Measurements from ENCODE around the gene CLDN20. TPM values are rescaled to one million over a fixed set of nuclear protein-coding genes. Genes with fewer than 3 reads are reported as not detected.

The CLDN20 gene
- total and polyA plus RNA-seq, 2 of the 8 experiments (the other 6 are each of a cell fraction or from before 2014, with no cell fraction given), result not detected

DNA sequence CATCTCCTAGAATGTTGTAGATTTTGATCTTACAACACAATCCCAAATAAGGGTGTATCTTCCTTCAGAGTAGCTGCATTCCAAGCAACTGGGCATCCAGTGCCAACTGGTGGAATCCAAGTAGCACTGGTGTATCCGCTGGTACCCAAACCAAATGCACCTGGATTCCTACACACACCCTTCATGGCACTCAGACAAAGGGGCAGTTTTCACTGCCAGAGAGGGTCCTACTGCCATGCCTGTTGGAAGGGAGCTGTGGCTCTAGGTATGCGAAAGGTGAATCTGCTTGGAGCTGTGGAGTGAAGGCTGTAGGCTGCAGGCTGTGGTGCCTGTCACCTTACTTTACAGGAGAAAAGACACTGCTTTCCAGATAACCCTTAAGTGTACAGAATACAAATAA, 17.0 kb upstream of the CLDN20 start:
- Histone ChIP-seq H2BK20ac (ENCODE audit: low read length) (no peak overlapping the region), H3K56ac (replicated peaks; ENCODE audit: insufficient read length, low read depth, low read length) (no peak overlapping the region), H3K23ac (ENCODE audit: insufficient read length) (no peak overlapping the region), H3K27ac (ENCODE audit: low read depth, low read length) (no peak overlapping the region), H4K91ac (replicated peaks; ENCODE audit: insufficient read length, low read length) (no peak overlapping the region), H3K79me2 (ENCODE audit: control insufficient read depth in 1 of 2, insufficient read depth in 2 of 2, low read length in 2 of 2) (no peaks in the 10 kb centered on the region), H2BK5ac (ENCODE audit: low read depth, low read length) (no peak overlapping the region), H3K79me1 (ENCODE audit: low read depth, low read length) (no peaks in the 10 kb centered on the region), H3K18ac (ENCODE audit: extremely low read depth, low read length) (no peak overlapping the region), H2AFZ (ENCODE audit: low read length) (no peak overlapping the region), H2AK5ac (ENCODE audit: low read depth, low read length) (no peak overlapping the region), H3K4me3 (ENCODE audit: extremely low read depth in 1 of 4, insufficient read depth in 2 of 4, low read depth in 3 of 4, low read length in 4 of 4) (no peak overlapping the region), H3K36me3 (ENCODE audit: control insufficient read depth in 2 of 4, insufficient read depth in 4 of 4, low read length in 3 of 4) (peaks cover 4 to 46% (median 18%) of the 10 kb centered on the region in 4 experiments; a peak in 6 of 8 replicates), H3K4me2 (ENCODE audit: insufficient read depth in 1 of 2, low read depth in 2 of 2, low read length in 2 of 2) (no peak overlapping the region), H2BK12ac (ENCODE audit: low read depth, low read length) (no peak overlapping the region), H4K20me1 (replicated peaks in 1 of 2; ENCODE audit: control insufficient read depth in 1 of 2, insufficient read depth in 2 of 2, low read length in 2 of 2) (no peaks in the 10 kb centered on the region), H2BK15ac (ENCODE audit: low read length) (peak overlapping the region; percentile 89; the same call in 1 of the 2 replicates), H3K14ac (ENCODE audit: insufficient read length) (no peak overlapping the region), H2BK120ac (replicated peaks; ENCODE audit: low read depth, low read length) (no peak overlapping the region), H4K8ac (ENCODE audit: extremely low read depth, insufficient read depth, low read length) (no peak overlapping the region), H3K9ac (replicated peaks in 1 of 4; ENCODE audit: extremely low read depth in 1 of 4, low read depth in 3 of 4, low read length in 3 of 4) (no peak overlapping the region; a peak in 1 of 7 replicates), H4K5ac (ENCODE audit: insufficient read length, low read depth, low read length) (no peak overlapping the region), H3K27me3 (replicated peaks in 1 of 4; ENCODE audit: control insufficient read depth in 3 of 4, extremely low read depth in 1 of 4, insufficient read depth in 3 of 4, low read length in 3 of 4) (no peaks in the 10 kb centered on the region), H3K23me2 (ENCODE audit: low read depth, low read length) (no peaks in the 10 kb centered on the region), H3K4ac (replicated peaks; ENCODE audit: insufficient read length, low read depth, low read length) (no peak overlapping the region), H3K9me3 (ENCODE audit: insufficient read depth in 2 of 2, low read depth in 1 of 2, low read length in 1 of 2) (no peaks in the 10 kb centered on the region), H3K4me1 (replicated peaks in 1 of 4; ENCODE audit: control insufficient read depth in 3 of 4, insufficient read depth in 4 of 4, low read length in 3 of 4) (0 out of 7 replicates have a peak, but pooled peaks cover 0 to 3% (median 0%) of the 10 kb centered on the region in 4 experiments)
- DNase-seq (ENCODE audit: low read depth in 1 of 2, low spot score in 2 of 2), result no peak
- 100% methylated on average over 2 of the region's 2 CpGs; no CpG with 5 or more reads in 1 of the 2 experiments for WGBS, 2 experiments (ENCODE audit: extremely low coverage in 1 of 2, insufficient coverage in 1 of 2, insufficient read length in 1 of 2, insufficient replicate concordance in 2 of 2, low coverage in 1 of 2, low lambda C conversion rate in 2 of 2, missing lambda C conversion rate in 1 of 2)
- no peak for TF ChIP-seq EP300 (IDR thresholded peaks at IDR 0.05; ENCODE audit: borderline replicate concordance in 1 of 2, low read depth in 2 of 2, low read length in 2 of 2)
- ChIA-PET CTCF (ENCODE audit: partially characterized antibody) (interaction anchor here (1.0 to 8.9 kb wide), 13 partner anchors 12 to 571 kb away, joined by 3 to 98 read pairs (median 9); no protein-coding TSS in a partner anchor), POLR2A (ENCODE audit: partially characterized antibody) (interaction anchor here (1.2 to 2.4 kb wide), 2 partner anchors 69 to 133 kb away, joined by 3 to 8 read pairs; no protein-coding TSS in a partner anchor)
- no peak for FAIRE-seq

Data from H1 (cell line).